Measurements from ENCODE around the gene PBX2.

- TF ChIP-seq EZH2 (IDR thresholded peaks at IDR 0.05; ENCODE audit: borderline replicate concordance) (no peak), CTCF (IDR thresholded peaks at IDR 0.05; ENCODE audit: poor library complexity) (no peak), EZH2phosphoT487 (IDR thresholded peaks at IDR 0.05; ENCODE audit: low read depth, severe bottlenecking, unreplicated experiment) (no peak)
These were observed 14.3 kb upstream of the PBX2 start for GRCh38 chr6:32204268-32204715.

Data from hepatocyte (in vitro differentiated cells).